ENCODE measurements around the gene KIF26B. TPM values are rescaled to one million over a fixed set of nuclear protein-coding genes. Genes with fewer than 3 reads are reported as not detected.

The KIF26B gene
- total RNA-seq, 2 donors from 2014 or later = 0.83 to 1.3 TPM

GRCh38 chr1:245211761-245212160, 57.0 kb downstream of the KIF26B start:
- peaks cover 10 to 15% of the 10 kb centered on the region in 2 donors for H3K9me3 ChIP-seq
- H3K27ac ChIP-seq = no peak overlapping the region
- DNase-seq (ENCODE audit: low spot score) = no peak
- TF ChIP-seq, protein P1, sequence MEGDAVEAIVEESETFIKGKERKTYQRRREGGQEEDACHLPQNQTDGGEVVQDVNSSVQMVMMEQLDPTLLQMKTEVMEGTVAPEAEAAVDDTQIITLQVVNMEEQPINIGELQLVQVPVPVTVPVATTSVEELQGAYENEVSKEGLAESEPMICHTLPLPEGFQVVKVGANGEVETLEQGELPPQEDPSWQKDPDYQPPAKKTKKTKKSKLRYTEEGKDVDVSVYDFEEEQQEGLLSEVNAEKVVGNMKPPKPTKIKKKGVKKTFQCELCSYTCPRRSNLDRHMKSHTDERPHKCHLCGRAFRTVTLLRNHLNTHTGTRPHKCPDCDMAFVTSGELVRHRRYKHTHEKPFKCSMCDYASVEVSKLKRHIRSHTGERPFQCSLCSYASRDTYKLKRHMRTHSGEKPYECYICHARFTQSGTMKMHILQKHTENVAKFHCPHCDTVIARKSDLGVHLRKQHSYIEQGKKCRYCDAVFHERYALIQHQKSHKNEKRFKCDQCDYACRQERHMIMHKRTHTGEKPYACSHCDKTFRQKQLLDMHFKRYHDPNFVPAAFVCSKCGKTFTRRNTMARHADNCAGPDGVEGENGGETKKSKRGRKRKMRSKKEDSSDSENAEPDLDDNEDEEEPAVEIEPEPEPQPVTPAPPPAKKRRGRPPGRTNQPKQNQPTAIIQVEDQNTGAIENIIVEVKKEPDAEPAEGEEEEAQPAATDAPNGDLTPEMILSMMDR (IDR thresholded peaks at IDR 0.05) = no peak
- H3K4me3 ChIP-seq = no peak overlapping the region
- H3K36me3 ChIP-seq = no peaks in the 10 kb centered on the region
- no peaks in the 10 kb centered on the region for H3K4me1 ChIP-seq
- H3K27me3 ChIP-seq = no peaks in the 10 kb centered on the region

DNA sequence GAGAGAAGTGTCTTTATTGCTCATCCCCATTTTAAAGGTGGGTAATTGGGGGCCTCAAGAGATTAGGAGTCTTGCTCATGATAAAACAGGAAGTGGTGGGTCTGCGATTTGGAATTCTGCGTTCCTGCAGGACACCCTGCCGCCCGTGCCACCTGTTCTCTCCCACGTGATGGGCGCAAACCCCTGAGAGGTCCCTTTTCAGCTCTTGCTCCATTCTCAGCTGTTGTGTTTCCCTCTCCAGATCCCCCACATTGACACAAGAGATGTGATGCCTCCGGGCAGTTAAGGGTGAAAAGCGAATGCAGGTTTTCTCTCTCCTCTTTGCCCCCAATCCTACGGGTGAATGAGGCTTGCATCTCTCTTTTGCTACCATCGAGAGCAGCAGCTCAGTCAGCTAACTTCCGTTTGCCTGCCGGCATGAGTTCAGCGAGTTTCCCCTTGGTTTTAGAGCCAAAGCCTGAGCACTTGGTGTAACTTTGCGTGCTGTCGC, 57.5 kb downstream of the KIF26B start:
- H3K9me3 ChIP-seq = peaks cover 6 to 10% of the 10 kb centered on the region in 2 donors
- DNase-seq (ENCODE audit: low spot score) = no peak
- no peak overlapping the region for H3K27ac ChIP-seq
- no peaks in the 10 kb centered on the region for H3K4me1 ChIP-seq
- TF ChIP-seq, protein P1 (IDR thresholded peaks at IDR 0.05) = no peak
- no peaks in the 10 kb centered on the region for H3K36me3 ChIP-seq
- no peak overlapping the region for H3K4me3 ChIP-seq
- no peaks in the 10 kb centered on the region for H3K27me3 ChIP-seq

DNA sequence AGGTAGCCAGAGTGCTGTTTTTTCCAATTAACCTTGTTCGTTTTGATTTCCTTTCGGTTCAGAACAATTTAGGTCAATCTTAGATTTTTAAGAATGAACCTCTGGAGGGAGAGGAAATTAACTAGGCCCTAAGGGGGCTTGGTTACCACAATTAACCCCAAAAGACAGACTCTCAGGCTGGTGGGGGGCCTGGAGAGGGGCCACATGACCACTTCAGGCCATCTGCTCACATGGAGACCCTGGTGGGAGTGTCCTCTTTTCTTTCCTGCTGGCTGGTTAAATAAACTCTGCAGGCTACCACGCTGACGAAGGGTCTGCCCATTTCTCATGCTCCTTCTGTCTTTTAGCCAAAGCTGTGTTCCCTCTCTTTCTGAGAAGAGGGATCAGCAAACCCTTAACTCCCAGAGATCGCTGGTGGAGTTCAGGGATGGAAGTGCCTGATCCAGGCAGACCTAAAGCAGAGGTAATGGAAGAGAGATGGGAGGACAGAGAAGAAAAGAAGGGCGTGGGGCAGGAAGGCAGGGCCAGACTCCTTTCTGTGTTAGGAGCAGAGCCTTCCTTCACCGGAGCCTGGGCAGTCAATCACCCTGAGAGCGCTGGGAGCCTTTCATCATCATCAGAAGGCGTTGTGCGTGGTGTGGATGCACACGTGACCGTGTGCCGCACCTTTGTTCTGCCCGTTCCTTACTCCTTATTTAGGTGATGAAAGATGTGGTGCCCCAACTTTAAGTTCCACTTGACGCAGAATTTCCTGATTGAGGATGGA, 58.5 kb downstream of the KIF26B start:
- H3K27ac ChIP-seq = no peak overlapping the region
- no peaks in the 10 kb centered on the region for H3K36me3 ChIP-seq
- peaks cover 0 to under 1% of the 10 kb centered on the region in 2 donors for H3K9me3 ChIP-seq
- TF ChIP-seq, protein P1 (IDR thresholded peaks at IDR 0.05) = no peak
- DNase-seq (ENCODE audit: low spot score) = no peak
- H3K4me3 ChIP-seq = no peak overlapping the region
- no peaks in the 10 kb centered on the region for H3K27me3 ChIP-seq
- H3K4me1 ChIP-seq = no peaks in the 10 kb centered on the region

DNA sequence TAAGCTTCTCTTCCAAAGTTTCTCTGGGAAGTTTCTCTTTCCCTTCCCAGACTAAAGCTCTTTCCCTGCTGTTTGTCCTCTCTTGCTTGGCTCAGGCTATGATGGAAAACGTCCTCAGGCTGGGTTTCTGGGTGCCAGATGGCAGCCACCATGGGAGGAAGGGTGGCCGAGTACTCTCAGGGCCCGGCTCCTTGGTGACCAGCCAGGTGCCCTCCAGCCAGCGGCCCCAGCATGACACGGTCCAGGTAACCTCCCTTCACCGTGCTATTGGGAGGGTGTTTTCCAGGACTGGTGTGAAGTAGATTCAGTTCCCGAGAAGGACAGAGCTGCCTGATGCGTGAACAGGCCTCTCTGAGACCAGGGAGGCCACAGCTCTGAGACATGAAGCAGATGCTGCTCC, 60.3 kb downstream of the KIF26B start:
- no peak overlapping the region for H3K27ac ChIP-seq
- H3K9me3 ChIP-seq = no peaks in the 10 kb centered on the region
- H3K36me3 ChIP-seq = no peaks in the 10 kb centered on the region
- H3K27me3 ChIP-seq = no peaks in the 10 kb centered on the region
- no peak overlapping the region for H3K4me3 ChIP-seq
- DNase-seq (ENCODE audit: low spot score) = no peak
- no peaks in the 10 kb centered on the region for H3K4me1 ChIP-seq
- TF ChIP-seq, protein P1 (IDR thresholded peaks at IDR 0.05) = no peak

DNA sequence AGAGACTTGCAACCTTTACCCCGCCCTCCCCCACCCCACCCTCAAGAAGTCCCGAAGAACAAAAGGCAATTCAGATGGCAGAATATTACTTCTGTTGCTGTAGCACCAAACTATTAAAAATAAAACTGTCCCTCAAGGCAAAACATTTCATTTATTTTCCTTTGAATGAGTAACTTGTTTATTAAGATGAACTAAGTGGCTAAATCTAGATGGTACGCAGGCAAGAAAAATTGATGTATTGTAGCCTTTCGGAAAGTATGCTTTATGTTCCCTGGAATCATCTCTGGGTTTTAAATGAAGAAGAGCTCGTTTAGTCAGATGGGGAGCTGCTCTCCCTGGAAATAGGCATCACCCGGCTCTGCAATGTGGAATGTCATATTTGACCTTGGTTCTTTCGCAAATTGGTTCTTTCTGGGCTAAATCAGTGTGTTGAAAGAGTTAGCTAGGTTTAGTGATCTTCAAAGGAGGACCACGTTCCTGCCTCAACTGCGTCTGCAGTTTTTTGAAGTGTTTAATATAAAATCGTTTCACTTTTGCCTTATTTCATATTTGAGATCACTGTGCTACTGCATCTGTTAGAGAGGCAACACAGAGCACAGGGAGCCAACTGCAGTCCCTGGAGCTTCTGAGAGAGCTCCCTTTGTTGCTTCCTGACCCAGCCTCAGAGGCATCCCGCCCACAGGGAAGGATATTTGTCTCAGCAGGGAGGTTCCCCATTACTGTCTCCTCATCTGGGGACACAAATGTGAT, 61.8 kb downstream of the KIF26B start:
- Histone ChIP-seq H3K27ac (no peak overlapping the region), H3K36me3 (no peaks in the 10 kb centered on the region), H3K9me3 (no peaks in the 10 kb centered on the region), H3K4me3 (no peak overlapping the region), H3K4me1 (no peaks in the 10 kb centered on the region), H3K27me3 (no peaks in the 10 kb centered on the region)
- DNase-seq (ENCODE audit: low spot score) = no peak
- TF ChIP-seq, protein P1 (IDR thresholded peaks at IDR 0.05) = no peak
